ENCODE results near the gene FOXN4. TPM values are rescaled to one million over a fixed set of nuclear protein-coding genes. Genes with fewer than 3 reads are reported as not detected.

Gene FOXN4
- total and polyA plus RNA-seq, 9 of the 15 experiments (the other 6 are each of a cell fraction or from before 2014, with no cell fraction given) = not detected

DNA sequence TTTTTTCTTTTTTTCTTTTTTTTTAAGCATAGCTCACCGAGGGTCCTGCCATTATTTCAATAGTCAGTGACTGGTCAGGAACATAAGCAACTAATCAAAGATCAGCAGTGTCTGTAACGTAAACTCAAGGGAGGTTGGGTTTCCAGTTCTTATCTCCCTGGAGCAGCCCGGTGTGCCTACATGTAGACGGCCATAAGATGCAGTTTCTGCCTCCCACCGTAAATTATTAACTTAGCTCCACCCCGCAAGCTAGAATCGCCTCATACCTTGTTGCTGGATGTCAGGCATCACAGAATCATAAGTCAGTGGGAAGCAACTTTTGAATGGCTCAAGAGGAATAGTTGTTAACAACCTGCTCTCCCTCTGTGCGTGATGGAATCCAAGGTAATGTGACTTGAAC lies 38.5 kb upstream of the FOXN4 start, which contains the start of gene MYO1H (continued):
- TF ChIP-seq PBX2 (CRISPR knock-in tag; IDR thresholded peaks at IDR 0.05; ENCODE audit: low read depth) (no peak), PBX2 (tag; conservative IDR thresholded peaks at IDR 0.05; ENCODE audit: low read depth) (0 out of 2 replicates have a peak, but pooled peaks have one; percentile 32), SMARCA4 (IDR thresholded peaks at IDR 0.05) (0 out of 2 replicates have a peak, but pooled peaks have one; percentile 34), TEAD4 (IDR thresholded peaks at IDR 0.05; ENCODE audit: low read length) (peak; percentile 67), TEAD4 (CRISPR knock-in tag; IDR thresholded peaks at IDR 0.05; ENCODE audit: borderline replicate concordance) (no peak), CBFA2T2 (conservative IDR thresholded peaks at IDR 0.05) (peak; percentile 24; the same call in 1 of the 2 replicates), CBFA2T3 (IDR thresholded peaks at IDR 0.05) (peak; percentile 63)

GRCh38 chr12:109346920-109347319 lies 37.8 kb upstream of the FOXN4 start:
- Histone ChIP-seq H3K27me3 (ENCODE audit: control insufficient read depth in 2 of 2, insufficient read depth in 2 of 2, low read length in 2 of 2) (peaks cover 0 to under 1% of the 10 kb centered on the region in 2 experiments; a peak in 3 of 5 replicates), H3K36me3 (ENCODE audit: control insufficient read depth, insufficient read depth, low read length) (no peaks in the 10 kb centered on the region), H3K9me1 (ENCODE audit: control insufficient read depth, insufficient read depth, low read length) (no peaks in the 10 kb centered on the region), H3K79me2 (ENCODE audit: control insufficient read depth, insufficient read depth, low read length) (no peaks in the 10 kb centered on the region), H3K9me3 (replicated peaks; ENCODE audit: control insufficient read depth, insufficient read depth, low read depth, low read length) (peaks cover 2% of the 10 kb centered on the region; the same call in 1 of the 2 replicates), H3K9ac (ENCODE audit: insufficient read depth in 1 of 2, low read depth in 2 of 2, low read length in 2 of 2) (no peak overlapping the region), H2AFZ (ENCODE audit: low read depth, low read length) (peak overlapping the region; percentile 34; the same call in 1 of the 2 replicates), H3K27ac (ENCODE audit: extremely low read depth, low read depth, low read length) (no peak overlapping the region), H3K4me2 (ENCODE audit: insufficient read depth, low read length) (0 out of 2 replicates have a peak overlapping the region, but pooled peaks have one; percentile 9), H3K4me3 (no peak overlapping the region), H3K4me1 (replicated peaks in 1 of 2; ENCODE audit: control insufficient read depth in 2 of 2, insufficient read depth in 2 of 2, low read length in 2 of 2) (peaks cover 0 to 2% of the 10 kb centered on the region in 2 experiments; a peak in 1 of 5 replicates), H4K20me1 (replicated peaks; ENCODE audit: control insufficient read depth, insufficient read depth, low read length) (no peaks in the 10 kb centered on the region)
- intact Hi-C loops (cut with micrococcal nuclease) = no loop called here
- no peak for FAIRE-seq
- 29% methylated on average over 3 of the region's 3 CpGs for WGBS (ENCODE audit: insufficient coverage, low coverage, missing lambda C conversion rate)
- ChIA-PET CTCF (ENCODE audit: low intra/inter-chr PET ratio) (no interaction called here), POLR2A (interaction anchor here (0.9 kb wide), 1 partner anchor 9 kb away, joined by 3 read pairs; no protein-coding TSS in a partner anchor)
- BruUV-seq (replicated peaks) = no TSS peak
- peak in 3 of 4 experiments; percentile 10 to 21 (median 13) for DNase-seq (ENCODE audit: extremely low read depth in 1 of 4, low spot score in 3 of 4)
- peak; percentile 76 for ATAC-seq
- in situ Hi-C loops (cut with MboI) = no loop called here
- no peak for TF ChIP-seq NELFE (IDR thresholded peaks at IDR 0.05; ENCODE audit: insufficient read depth, insufficient read length)
- peak; percentile 36 for TF ChIP-seq CTCFL (IDR thresholded peaks at IDR 0.05; ENCODE audit: borderline replicate concordance, insufficient read depth, low read depth, low read length, poor library complexity, severe bottlenecking)
- peak in 2 of 3 experiments; percentile 13 to 45; a peak in 3 of 6 replicates for TF ChIP-seq CTCF (IDR thresholded peaks at IDR 0.05 in 2 of 3, conservative IDR thresholded peaks at IDR 0.05 in 1 of 3; ENCODE audit: insufficient read depth in 2 of 3, low read depth in 1 of 3, low read length in 3 of 3)
- TF ChIP-seq HDAC3 (IDR thresholded peaks at IDR 0.05; ENCODE audit: borderline replicate concordance, partially characterized antibody) = no peak
- no peak for TF ChIP-seq ADNP (tag; IDR thresholded peaks at IDR 0.05)
- TF ChIP-seq ZNF445 (CRISPR knock-in tag; IDR thresholded peaks at IDR 0.05; ENCODE audit: low read depth) = no peak
- TF ChIP-seq TRIM28 (IDR thresholded peaks at IDR 0.05) = no peak
- no peak for TF ChIP-seq ZNF436 (CRISPR knock-in tag; IDR thresholded peaks at IDR 0.05)
